OCI-LY7 (cell line): ENCODE results near the gene RAB11B.

Source experiments
- EZH2phosphoT487 ChIP-seq: fragments of 200-600 bp; sonication (generic); IDR thresholded peaks from 2 replicates; pipeline ENCODE4 v1.6.1; 2018; ENCODE audit warnings: low read depth, borderline replicate concordance, mild to moderate bottlenecking, mixed run types, antibody characterized with exemption, low read length, moderate library complexity, mixed read lengths
- TF ChIP-seq, protein P1 (sequence below): fragments of 200-600 bp; sonication (generic); conservative IDR thresholded peaks from 2 replicates; pipeline ENCODE4 v1.5.1; 2014; ENCODE audit warnings: mild to moderate bottlenecking, antibody characterized with exemption, low read length, moderate library complexity, mixed read lengths

DNA sequence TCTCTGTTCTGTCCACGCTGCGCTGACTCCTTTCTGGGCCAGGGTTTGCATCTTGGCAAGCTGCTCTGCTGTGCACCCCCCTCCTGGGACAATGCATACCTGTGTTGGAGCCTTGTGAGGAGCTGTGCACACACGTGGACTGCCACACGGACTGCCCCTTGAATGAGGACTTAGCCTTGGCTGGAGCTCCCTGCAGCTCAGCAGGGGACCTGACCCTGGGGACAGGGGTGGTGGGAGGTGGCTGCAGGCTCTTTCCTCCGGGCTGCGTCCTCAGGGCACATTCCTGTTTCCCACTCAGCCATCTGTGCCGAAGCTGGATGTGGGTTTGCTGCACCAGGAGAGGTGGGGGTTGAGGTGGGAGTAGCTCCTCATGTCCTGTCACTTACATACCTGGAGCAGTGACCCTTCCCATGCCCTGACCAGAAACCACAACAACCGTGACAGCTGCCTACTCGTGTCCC, 8.2 kb downstream of the RAB11B start:
- TF ChIP-seq, protein P1, sequence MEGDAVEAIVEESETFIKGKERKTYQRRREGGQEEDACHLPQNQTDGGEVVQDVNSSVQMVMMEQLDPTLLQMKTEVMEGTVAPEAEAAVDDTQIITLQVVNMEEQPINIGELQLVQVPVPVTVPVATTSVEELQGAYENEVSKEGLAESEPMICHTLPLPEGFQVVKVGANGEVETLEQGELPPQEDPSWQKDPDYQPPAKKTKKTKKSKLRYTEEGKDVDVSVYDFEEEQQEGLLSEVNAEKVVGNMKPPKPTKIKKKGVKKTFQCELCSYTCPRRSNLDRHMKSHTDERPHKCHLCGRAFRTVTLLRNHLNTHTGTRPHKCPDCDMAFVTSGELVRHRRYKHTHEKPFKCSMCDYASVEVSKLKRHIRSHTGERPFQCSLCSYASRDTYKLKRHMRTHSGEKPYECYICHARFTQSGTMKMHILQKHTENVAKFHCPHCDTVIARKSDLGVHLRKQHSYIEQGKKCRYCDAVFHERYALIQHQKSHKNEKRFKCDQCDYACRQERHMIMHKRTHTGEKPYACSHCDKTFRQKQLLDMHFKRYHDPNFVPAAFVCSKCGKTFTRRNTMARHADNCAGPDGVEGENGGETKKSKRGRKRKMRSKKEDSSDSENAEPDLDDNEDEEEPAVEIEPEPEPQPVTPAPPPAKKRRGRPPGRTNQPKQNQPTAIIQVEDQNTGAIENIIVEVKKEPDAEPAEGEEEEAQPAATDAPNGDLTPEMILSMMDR, result no peak
- TF ChIP-seq EZH2phosphoT487, result no peak
